Tibial nerve (tissue), 3 donors: ENCODE data around the gene SH2D3C.

Experiments
- CTCF ChIP-seq, 5 experiments: fragments of 200-600 bp in 3 of 5; fragments of 450-650 bp in 2 of 5; sonication (generic) in 3 of 5; IDR thresholded peaks; one replicate each; pipeline ENCODE4 v1.5.1; 2016 to 2019; ENCODE audit warnings: antibody characterized with exemption in 5 of 5, mild to moderate bottlenecking in 3 of 5, moderate library complexity in 2 of 5
- POLR2A ChIP-seq, 2 donors: fragments of 450-650 bp; IDR thresholded peaks; one replicate each; pipeline ENCODE4 v1.6.1; 2017; ENCODE audit warnings: antibody characterized with exemption in 2 of 2, mild to moderate bottlenecking in 2 of 2, moderate library complexity in 2 of 2

GRCh38 chr9:127710204-127710783, 68.2 kb downstream of the SH2D3C start:
- TF ChIP-seq CTCF (IDR thresholded peaks at IDR 0.05), result no peak
- no peak for TF ChIP-seq POLR2A (IDR thresholded peaks at IDR 0.05)
